GM19025 (cell line): ENCODE results near the gene KIF5A.
"Not testable (repeated sequence)": the region's sequence is repeated elsewhere in the genome, so short reads cannot be mapped to it uniquely, and the experiment has no call there.

ENCODE experiments used
- ATAC-seq: cut with Tn5 transposase; IDR thresholded peaks from one replicate; pipeline ENCODE4 v1.9.1; 2021; ENCODE audit warnings: mild to moderate bottlenecking, low read depth, moderate library complexity; ENCODE audit not compliant: unreplicated experiment

KIF5A gene

GRCh38 chr12:57614948-57615500 lies 65.2 kb downstream of the KIF5A start:
- no peak for ATAC-seq

- ATAC-seq = no peak
Observed at GRCh38 chr12:57615637-57616036, 65.8 kb downstream of the KIF5A start.

- no peak for ATAC-seq
Observed at GRCh38 chr12:57616383-57617101, 66.7 kb downstream of the KIF5A start.

GRCh38 chr12:57617942-57618341 lies 68.1 kb downstream of the KIF5A start:
- ATAC-seq = no peak

- not testable (repeated sequence) for ATAC-seq
Observed at GRCh38 chr12:57618431-57618830, 68.6 kb downstream of the KIF5A start.

- ATAC-seq = no peak
Observed at GRCh38 chr12:57618966-57619433, 69.2 kb downstream of the KIF5A start.

GRCh38 chr12:57619434-57620244 lies 69.8 kb downstream of the KIF5A start:
- ATAC-seq = no peak

GRCh38 chr12:57620245-57620935 lies 70.5 kb downstream of the KIF5A start:
- ATAC-seq = no peak

GRCh38 chr12:57620936-57621496 lies 71.2 kb downstream of the KIF5A start:
- no peak for ATAC-seq

GRCh38 chr12:57621497-57622292 lies 71.9 kb downstream of the KIF5A start:
- peak; percentile 49 for ATAC-seq

GRCh38 chr12:57622293-57623245 lies 72.7 kb downstream of the KIF5A start:
- no peak for ATAC-seq

- no peak for ATAC-seq
Observed at GRCh38 chr12:57623385-57623784, 73.5 kb downstream of the KIF5A start.

GRCh38 chr12:57623811-57624390 lies 74.1 kb downstream of the KIF5A start:
- ATAC-seq = no peak

GRCh38 chr12:57624441-57625220 lies 74.8 kb downstream of the KIF5A start:
- no peak for ATAC-seq

- ATAC-seq = no peak
Observed at GRCh38 chr12:57625261-57626032, 75.6 kb downstream of the KIF5A start.

GRCh38 chr12:57626111-57626920 lies 76.5 kb downstream of the KIF5A start:
- ATAC-seq = no peak
